Activated T-helper 1 cell treated with Interleukin-2 at 50 U/mL for 16 hours (primary cell): Measurements from ENCODE around the gene TBC1D5.
"Not testable (repeated sequence)": the region's sequence is repeated elsewhere in the genome, so short reads cannot be mapped to it uniquely, and the experiment has no call there.

Experiments
- DNase-seq: peaks from one replicate; pipeline ENCODE4 v3.0.0-alpha.2; 2020; ENCODE audit warnings: low read depth

Gene TBC1D5

GRCh38 chr3:17642474-17642873 lies 100.0 kb downstream of the TBC1D5 start:
- DNase-seq: no peak

DNA sequence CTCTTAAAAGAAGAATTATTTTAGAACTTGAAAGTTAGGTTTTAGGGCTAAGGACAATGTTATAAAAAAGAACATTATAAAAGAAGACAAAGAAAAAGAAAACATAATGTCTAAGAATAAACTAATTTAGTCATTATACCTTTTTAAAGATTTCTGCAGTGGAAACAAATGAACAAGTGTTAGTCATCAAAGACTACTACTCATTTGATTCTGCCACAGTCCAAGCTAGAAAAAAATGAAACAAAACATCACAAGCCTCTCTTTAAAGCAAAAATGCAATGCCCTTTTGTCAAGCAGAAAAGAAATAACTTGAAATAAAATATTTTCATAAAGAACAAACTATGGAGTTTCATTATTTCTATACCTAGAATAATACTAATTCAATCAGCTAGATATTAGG lies 102.0 kb downstream of the TBC1D5 start:
- no peak for DNase-seq

DNA sequence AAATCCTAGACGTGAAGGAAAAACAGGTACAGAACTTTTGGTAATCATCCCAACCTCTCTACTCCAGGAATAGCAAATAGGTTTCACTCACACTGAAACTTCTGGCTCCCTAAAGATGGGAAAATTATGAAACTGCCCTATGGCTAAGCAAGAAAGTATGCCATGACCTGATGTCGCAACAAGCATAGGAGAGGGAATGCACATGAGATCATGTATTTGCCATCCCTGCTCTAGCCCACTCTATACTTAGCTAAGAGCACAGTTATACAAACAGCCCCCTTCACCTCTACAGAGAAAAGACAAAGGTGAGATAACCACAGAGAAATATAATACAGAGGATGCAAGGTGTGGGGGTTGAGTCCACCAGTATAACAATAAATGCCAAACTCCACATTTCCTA lies 102.7 kb downstream of the TBC1D5 start:
- no peak for DNase-seq

GRCh38 chr3:17639257-17639656 lies 103.2 kb downstream of the TBC1D5 start:
- DNase-seq: no peak

GRCh38 chr3:17638356-17638755 lies 104.1 kb downstream of the TBC1D5 start:
- DNase-seq: no peak

DNA sequence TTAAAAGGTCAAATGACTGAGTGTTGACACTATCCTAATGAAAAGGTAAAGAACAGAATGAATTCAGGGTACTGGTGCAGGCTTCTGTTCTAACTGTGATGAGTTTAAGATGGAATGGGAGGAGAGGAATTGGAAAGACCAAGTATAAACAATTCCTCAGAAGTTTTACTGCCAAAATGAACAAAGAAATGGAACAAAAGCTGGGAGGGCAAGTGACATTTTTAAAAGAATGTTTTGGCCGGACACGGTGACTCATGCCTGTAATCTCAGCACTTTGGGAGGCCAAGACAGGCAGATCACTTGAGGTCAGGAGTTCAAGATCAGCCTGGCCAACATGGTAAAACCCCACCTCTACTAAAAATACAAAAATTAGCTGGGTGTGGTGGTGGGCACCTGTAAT lies 106.8 kb downstream of the TBC1D5 start:
- DNase-seq: not testable (repeated sequence)

- no peak for DNase-seq
Observed at GRCh38 chr3:17634964-17635363, 107.5 kb downstream of the TBC1D5 start.

DNA sequence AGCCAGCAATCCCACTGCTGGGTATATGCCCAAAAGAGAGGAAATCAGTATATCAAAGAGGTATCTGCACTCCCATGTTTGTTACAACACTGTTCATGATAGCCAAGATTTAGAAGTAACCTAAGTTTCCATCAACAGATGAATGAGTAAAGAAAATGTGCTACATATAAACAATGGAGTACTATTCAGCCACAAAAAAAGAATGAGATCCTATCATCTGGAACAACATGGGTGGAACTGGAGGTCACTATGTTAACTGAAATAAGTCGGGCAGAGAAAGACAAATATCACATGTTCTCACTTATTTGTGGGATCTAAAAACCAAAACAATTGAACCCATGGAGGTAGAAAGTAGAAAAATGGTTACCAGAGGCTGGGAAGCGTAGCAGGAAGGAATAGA lies 108.2 kb downstream of the TBC1D5 start:
- DNase-seq: no peak

GRCh38 chr3:17632401-17633100 lies 109.9 kb downstream of the TBC1D5 start:
- DNase-seq: no peak

DNA sequence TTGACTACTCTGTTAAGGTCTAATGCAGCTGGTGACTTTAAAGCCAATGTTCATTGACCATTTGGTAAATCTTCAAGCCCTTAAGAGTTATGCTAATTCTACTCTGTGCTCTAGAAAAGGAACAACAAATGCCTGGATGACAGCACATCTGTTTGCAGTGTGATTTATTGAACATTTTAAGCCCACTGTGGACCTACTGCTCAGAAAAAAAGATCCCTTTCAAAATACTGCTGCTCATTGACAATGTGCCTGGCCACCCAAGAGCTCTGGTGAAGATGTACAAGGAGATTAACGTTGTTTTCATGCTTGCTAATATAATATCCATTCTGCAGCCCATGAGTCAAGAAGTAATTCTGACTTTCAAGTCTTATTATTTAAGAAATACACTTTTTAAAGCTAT lies 110.8 kb downstream of the TBC1D5 start:
- DNase-seq: no peak

DNA sequence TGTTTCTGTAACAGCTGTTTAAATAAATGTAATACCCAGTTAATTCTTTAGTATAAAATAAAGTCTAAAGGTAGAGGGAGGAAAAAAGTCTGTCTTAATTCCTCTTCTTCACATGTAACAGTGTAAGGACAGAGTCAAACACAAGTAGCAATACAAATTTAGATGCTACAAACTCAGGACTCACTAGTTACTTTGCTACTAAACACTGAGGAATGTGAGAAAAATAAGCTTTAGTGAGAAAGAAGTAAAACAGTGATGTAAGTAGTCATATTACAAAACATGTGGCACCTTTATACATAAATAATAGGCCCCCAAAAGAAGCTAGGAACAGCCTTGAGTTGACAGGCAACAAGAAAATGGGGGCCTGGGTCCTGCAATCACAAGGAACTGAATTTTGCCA lies 113.0 kb downstream of the TBC1D5 start:
- DNase-seq: no peak

DNA sequence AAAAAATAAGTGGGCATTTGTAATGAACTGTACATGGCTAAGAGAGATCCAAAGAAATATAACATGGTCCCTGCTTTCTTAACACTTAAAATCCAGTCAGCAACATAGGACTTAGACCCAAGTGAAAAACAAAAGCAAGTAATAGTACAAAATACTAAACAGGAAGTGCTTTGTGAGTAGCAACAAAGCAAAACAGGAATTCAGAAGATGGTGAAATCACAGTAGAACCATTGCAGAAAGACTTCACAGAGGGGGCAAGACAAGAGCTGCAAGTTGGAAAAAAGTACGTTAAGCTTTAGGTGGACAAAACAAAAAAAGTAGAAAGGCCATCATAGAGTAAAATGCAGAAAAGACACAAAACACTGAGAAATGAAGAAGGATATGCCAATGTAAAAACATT lies 116.0 kb downstream of the TBC1D5 start:
- DNase-seq: no peak

DNA sequence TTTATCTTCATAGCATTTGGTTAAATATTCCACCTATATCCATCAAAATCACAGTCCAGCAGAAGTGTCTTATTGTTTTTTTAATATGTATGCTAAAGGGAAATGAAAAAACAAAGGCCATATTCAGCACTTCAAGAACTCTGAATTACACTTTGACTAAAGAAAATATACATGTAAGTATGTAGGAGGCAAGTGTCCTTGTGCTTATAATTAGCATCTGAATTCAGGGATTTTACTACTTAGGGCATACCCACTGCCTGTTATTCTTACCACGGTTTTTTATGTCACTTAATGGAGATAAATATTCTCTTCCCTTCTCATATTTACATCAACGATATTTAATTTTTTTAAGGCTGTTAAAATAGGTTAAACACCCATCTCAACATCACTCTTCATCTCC lies 117.3 kb downstream of the TBC1D5 start:
- DNase-seq: no peak

- no peak for DNase-seq
Observed at GRCh38 chr3:17623464-17623863, 119.0 kb downstream of the TBC1D5 start.

- DNase-seq: no peak
Observed at GRCh38 chr3:17619968-17620367, 122.5 kb downstream of the TBC1D5 start.

DNA sequence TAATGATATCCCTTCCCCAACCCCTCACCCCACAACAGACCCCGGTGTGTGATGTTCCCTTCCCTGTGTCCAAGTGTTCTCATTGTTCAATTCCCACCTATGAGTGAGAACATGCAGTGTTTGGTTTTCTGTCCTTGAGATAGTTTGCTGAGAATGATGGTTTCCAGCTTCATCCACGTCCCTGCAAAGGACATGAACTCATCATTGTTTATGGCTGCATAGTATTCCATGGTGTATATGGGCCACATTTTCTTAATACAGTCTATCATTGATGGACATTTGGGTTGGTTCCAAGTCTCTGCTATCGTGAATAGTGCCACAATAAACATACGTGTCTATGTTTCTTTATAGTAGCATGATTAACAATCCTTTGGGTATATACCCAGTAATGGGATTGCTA lies 129.4 kb downstream of the TBC1D5 start:
- not testable (repeated sequence) for DNase-seq

- DNase-seq: no peak
Observed at GRCh38 chr3:17607905-17608304, 134.5 kb downstream of the TBC1D5 start.

DNA sequence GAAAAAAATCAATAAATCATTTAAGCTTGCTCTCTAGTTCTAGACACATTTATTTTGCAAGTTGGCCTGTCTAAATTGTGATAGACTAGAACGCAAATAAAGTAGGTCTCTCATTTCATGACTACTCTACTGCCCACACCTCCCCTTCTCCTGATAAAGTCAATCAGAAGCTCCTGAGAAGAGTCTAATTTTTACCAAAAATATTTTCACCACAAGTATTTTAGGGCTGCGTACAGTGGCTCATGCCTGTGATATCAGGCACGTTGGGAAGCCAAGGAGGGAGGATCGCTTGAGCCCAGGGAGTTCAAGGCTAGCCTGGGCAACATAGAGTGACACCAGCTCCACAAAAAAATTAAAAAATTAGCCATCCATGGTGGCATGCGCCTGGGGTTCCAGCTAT lies 136.5 kb downstream of the TBC1D5 start:
- DNase-seq: no peak

- no peak for DNase-seq
Observed at GRCh38 chr3:17605032-17605431, 137.4 kb downstream of the TBC1D5 start.

GRCh38 chr3:17602126-17602525 lies 140.3 kb downstream of the TBC1D5 start:
- no peak for DNase-seq

GRCh38 chr3:17592956-17593355 lies 149.5 kb downstream of the TBC1D5 start:
- no peak for DNase-seq

DNA sequence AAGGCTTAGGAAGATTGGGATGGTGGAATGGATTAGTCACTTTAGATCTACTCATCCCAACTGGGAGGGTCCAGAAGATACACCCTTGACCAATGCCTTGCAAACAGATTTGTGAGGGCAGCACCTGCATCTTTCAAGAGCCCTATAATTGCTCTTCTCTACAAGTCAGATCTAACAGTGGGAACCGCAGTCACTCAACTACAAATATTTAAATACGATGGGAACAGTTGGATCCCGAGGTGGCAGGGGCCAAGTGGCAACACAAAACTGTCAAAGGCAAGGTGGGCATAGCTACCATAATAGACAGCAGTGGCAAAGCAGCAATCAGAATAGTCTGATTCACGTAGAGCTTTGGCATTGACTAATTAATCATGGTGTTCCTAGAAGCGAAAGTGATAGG lies 152.0 kb downstream of the TBC1D5 start:
- DNase-seq: no peak

DNA sequence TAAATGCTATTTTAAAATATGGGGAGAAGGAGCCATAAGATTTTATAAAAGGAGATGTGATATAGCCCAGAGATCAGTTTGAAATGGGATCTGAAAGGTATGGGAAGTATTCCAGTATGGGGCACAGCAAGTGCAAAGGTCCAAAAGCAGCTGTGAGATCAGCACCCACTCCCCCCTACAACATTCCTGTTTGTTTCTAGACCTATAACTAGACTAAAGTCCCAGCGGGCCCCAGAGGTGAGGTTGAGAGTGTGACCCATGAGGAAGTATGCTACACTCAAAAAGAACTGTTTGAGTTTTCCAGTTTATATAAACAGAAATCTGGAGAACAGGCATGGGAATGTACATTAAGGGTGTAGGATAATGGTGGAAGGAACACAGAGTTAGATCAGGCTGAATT lies 152.5 kb downstream of the TBC1D5 start:
- no peak for DNase-seq

DNA sequence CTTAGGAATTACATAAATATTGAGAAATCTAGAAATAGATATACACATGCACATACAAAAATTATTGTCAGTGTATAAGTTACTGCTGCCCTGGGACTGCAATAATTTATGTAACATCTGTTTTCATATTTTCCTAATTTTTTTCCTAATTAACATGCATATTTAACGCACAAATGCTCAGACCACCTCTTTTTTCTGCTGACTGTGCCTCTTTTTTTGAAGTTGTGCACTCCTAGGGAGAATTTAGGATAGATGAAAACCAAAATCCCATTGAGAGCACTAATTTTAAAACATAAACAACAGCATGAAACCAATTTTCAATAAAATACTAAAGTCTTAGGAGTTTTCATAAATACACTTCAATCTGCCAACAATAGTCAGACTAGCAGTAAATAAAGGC lies 154.0 kb downstream of the TBC1D5 start:
- no peak for DNase-seq
